Measurements from ENCODE around the gene NMNAT3.

NMNAT3 gene

GRCh38 chr3:139640456-139640855 is 37.3 kb downstream of the NMNAT3 start:
- no peaks in the 10 kb centered on the region for H3K9me2 ChIP-seq (replicated peaks; ENCODE audit: low read depth, low read length)
- H3K4me1 ChIP-seq (ENCODE audit: insufficient read depth, low read length, poor library complexity, severe bottlenecking) = peaks cover 49% of the 10 kb centered on the region
- H2AFZ ChIP-seq (ENCODE audit: low read length) = no peak overlapping the region
- no peak overlapping the region for H3K4me3 ChIP-seq (ENCODE audit: low read length, poor library complexity, severe bottlenecking)
- no peak overlapping the region for H3K4me2 ChIP-seq (ENCODE audit: low read depth, low read length, poor library complexity, severe bottlenecking)
- H3K9me3 ChIP-seq (ENCODE audit: insufficient read depth, low read depth, low read length) = 0 out of 2 replicates have a peak, but pooled peaks cover 3% of the 10 kb centered on the region
- H4K20me1 ChIP-seq (ENCODE audit: insufficient read depth, low read length, poor library complexity, severe bottlenecking) = no peaks in the 10 kb centered on the region
- H3K9ac ChIP-seq (ENCODE audit: low read depth, low read length, poor library complexity, severe bottlenecking) = no peak overlapping the region
- H3K27me3 ChIP-seq (ENCODE audit: insufficient read depth, low read length, poor library complexity, severe bottlenecking) = no peaks in the 10 kb centered on the region
- no peaks in the 10 kb centered on the region for H3K36me3 ChIP-seq (ENCODE audit: insufficient read depth, low read length)
- no peaks in the 10 kb centered on the region for H3F3A ChIP-seq (ENCODE audit: low read depth)
- no peak for TF ChIP-seq EZH2phosphoT487 (IDR thresholded peaks at IDR 0.05; ENCODE audit: borderline replicate concordance)
- TF ChIP-seq CTCF (conservative IDR thresholded peaks at IDR 0.05; ENCODE audit: low read length) = no peak
- no peaks in the 10 kb centered on the region for H3K79me2 ChIP-seq (ENCODE audit: insufficient read depth, low read length)

GRCh38 chr3:139639662-139640061 is 38.1 kb downstream of the NMNAT3 start:
- Histone ChIP-seq H3K36me3 (ENCODE audit: insufficient read depth, low read length) (no peaks in the 10 kb centered on the region), H3F3A (ENCODE audit: low read depth) (no peaks in the 10 kb centered on the region), H3K9me2 (replicated peaks; ENCODE audit: low read depth, low read length) (no peaks in the 10 kb centered on the region), H3K9me3 (ENCODE audit: insufficient read depth, low read depth, low read length) (0 out of 2 replicates have a peak, but pooled peaks cover 3% of the 10 kb centered on the region), H2AFZ (ENCODE audit: low read length) (no peak overlapping the region), H3K4me2 (ENCODE audit: low read depth, low read length, poor library complexity, severe bottlenecking) (no peak overlapping the region), H3K4me1 (ENCODE audit: insufficient read depth, low read length, poor library complexity, severe bottlenecking) (peaks cover 49% of the 10 kb centered on the region), H3K9ac (ENCODE audit: low read depth, low read length, poor library complexity, severe bottlenecking) (no peak overlapping the region), H4K20me1 (ENCODE audit: insufficient read depth, low read length, poor library complexity, severe bottlenecking) (no peaks in the 10 kb centered on the region), H3K27me3 (ENCODE audit: insufficient read depth, low read length, poor library complexity, severe bottlenecking) (no peaks in the 10 kb centered on the region), H3K79me2 (ENCODE audit: insufficient read depth, low read length) (no peaks in the 10 kb centered on the region), H3K4me3 (ENCODE audit: low read length, poor library complexity, severe bottlenecking) (no peak overlapping the region)
- TF ChIP-seq CTCF (conservative IDR thresholded peaks at IDR 0.05; ENCODE audit: low read length) (no peak), EZH2phosphoT487 (IDR thresholded peaks at IDR 0.05; ENCODE audit: borderline replicate concordance) (no peak)

- TF ChIP-seq CTCF (conservative IDR thresholded peaks at IDR 0.05; ENCODE audit: low read length) (no peak), EZH2phosphoT487 (IDR thresholded peaks at IDR 0.05; ENCODE audit: borderline replicate concordance) (no peak)
- Histone ChIP-seq H4K20me1 (ENCODE audit: insufficient read depth, low read length, poor library complexity, severe bottlenecking) (no peaks in the 10 kb centered on the region), H3K9ac (ENCODE audit: low read depth, low read length, poor library complexity, severe bottlenecking) (no peak overlapping the region), H3K9me2 (replicated peaks; ENCODE audit: low read depth, low read length) (no peaks in the 10 kb centered on the region), H3K9me3 (ENCODE audit: insufficient read depth, low read depth, low read length) (no peaks in the 10 kb centered on the region), H2AFZ (ENCODE audit: low read length) (no peak overlapping the region), H3K79me2 (ENCODE audit: insufficient read depth, low read length) (no peaks in the 10 kb centered on the region), H3K4me3 (ENCODE audit: low read length, poor library complexity, severe bottlenecking) (no peak overlapping the region), H3F3A (ENCODE audit: low read depth) (no peaks in the 10 kb centered on the region), H3K36me3 (ENCODE audit: insufficient read depth, low read length) (no peaks in the 10 kb centered on the region), H3K4me2 (ENCODE audit: low read depth, low read length, poor library complexity, severe bottlenecking) (no peak overlapping the region), H3K4me1 (ENCODE audit: insufficient read depth, low read length, poor library complexity, severe bottlenecking) (peaks cover 45% of the 10 kb centered on the region), H3K27me3 (ENCODE audit: insufficient read depth, low read length, poor library complexity, severe bottlenecking) (no peaks in the 10 kb centered on the region)
Measured at GRCh38 chr3:139638518-139638917, 39.3 kb downstream of the NMNAT3 start.

Data from Loucy (cell line).